Stomach smooth muscle (tissue), 2 donors: ENCODE data around the gene FBXW5.

Experiments used
- H3K27ac ChIP-seq: one replicate; pipeline ENCODE4 v1.7.0; 2013; ENCODE audit warnings: mild to moderate bottlenecking, low read length, inconsistent platforms
- H3K27me3 ChIP-seq, 2 donors: one replicate each; pipeline ENCODE4 v1.7.0; 2013; ENCODE audit warnings: low read length in 2 of 2; ENCODE audit not compliant: insufficient read depth in 2 of 2, control insufficient read depth in 1 of 2
- H3K36me3 ChIP-seq, 2 donors: one replicate each; pipeline ENCODE4 v1.7.0; 2013; ENCODE audit warnings: low read length in 2 of 2; ENCODE audit not compliant: control insufficient read depth in 2 of 2, insufficient read depth in 2 of 2
- H3K4me1 ChIP-seq: one replicate; pipeline ENCODE4 v1.7.0; 2013; ENCODE audit warnings: low read length; ENCODE audit not compliant: control insufficient read depth, insufficient read depth
- H3K4me3 ChIP-seq, 2 donors: one replicate each; pipeline ENCODE4 v1.7.0; 2013; ENCODE audit warnings: low read length in 2 of 2
- H3K9ac ChIP-seq, 2 donors: one replicate each; pipeline ENCODE4 v1.7.0; 2013; ENCODE audit warnings: low read length in 2 of 2, mild to moderate bottlenecking in 1 of 2
- H3K9me3 ChIP-seq, 2 donors: one replicate each; pipeline ENCODE4 v1.7.0; 2013; ENCODE audit warnings: low read length in 2 of 2; ENCODE audit not compliant: control insufficient read depth in 2 of 2
- donor health status: healthy.
- donor health status: Pancreatic carcinoma.

FBXW5 gene

GRCh38 chr9:136926154-136926704 is 18.3 kb downstream of the FBXW5 start:
- no peak overlapping the region for H3K4me3 ChIP-seq
- peaks cover 3% of the 10 kb centered on the region for H3K4me1 ChIP-seq
- no peak overlapping the region for H3K9ac ChIP-seq
- H3K27me3 ChIP-seq = no peaks in the 10 kb centered on the region
- no peaks in the 10 kb centered on the region for H3K9me3 ChIP-seq
- H3K27ac ChIP-seq = no peak overlapping the region
- peaks cover 0 to 12% of the 10 kb centered on the region in 2 donors for H3K36me3 ChIP-seq

DNA sequence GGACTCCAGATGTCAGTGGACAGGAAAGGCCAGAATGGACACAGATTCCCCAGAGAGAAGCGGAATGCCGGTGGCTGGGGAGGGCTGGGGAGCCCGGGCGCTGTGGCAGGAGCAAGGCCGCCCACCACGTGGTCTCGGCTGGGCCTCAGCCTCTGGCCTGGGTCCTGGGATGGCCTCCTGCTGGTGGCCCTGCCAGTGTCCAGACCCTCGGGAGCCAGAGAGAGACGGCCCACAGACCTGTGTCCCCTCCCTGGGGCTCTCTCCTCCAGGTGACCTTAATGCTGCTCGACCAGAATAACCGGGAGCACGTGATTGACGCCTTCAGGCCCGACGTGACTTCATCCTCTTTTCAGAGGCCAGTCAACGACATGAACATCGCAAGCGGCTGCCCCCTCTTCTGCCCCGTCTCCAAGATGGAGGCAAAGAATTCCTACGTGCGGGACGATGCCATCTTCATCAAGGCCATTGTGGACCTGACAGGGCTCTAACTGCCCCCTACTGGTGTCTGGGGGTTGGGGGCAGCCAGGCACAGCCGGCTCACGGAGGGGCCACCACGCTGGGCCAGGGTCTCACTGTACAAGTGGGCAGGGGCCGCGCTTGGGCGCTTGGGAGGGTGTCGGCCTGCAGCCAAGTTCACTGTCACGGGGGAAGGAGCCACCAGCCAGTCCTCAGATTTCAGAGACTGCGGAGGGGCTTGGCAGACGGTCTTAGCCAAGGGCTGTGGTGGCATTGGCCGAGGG is 19.0 kb downstream of the FBXW5 start:
- Histone ChIP-seq H3K36me3 (peaks cover 6 to 18% of the 10 kb centered on the region in 2 donors), H3K9ac (no peak overlapping the region), H3K27ac (no peak overlapping the region), H3K4me1 (peaks cover 3% of the 10 kb centered on the region), H3K4me3 (no peak overlapping the region), H3K27me3 (no peaks in the 10 kb centered on the region), H3K9me3 (no peaks in the 10 kb centered on the region)

- Histone ChIP-seq H3K27ac (no peak overlapping the region), H3K27me3 (no peaks in the 10 kb centered on the region), H3K9me3 (no peaks in the 10 kb centered on the region), H3K4me3 (no peak overlapping the region), H3K36me3 (peaks cover 9 to 29% of the 10 kb centered on the region in 2 donors), H3K9ac (no peak overlapping the region), H3K4me1 (peaks cover 3% of the 10 kb centered on the region)
Observed at GRCh38 chr9:136923881-136924280, 20.7 kb downstream of the FBXW5 start.

- no peak overlapping the region for H3K9ac ChIP-seq
Observed at GRCh38 chr9:136922540-136922939, 22.0 kb downstream of the FBXW5 start.

GRCh38 chr9:136921718-136922117 is 22.8 kb downstream of the FBXW5 start:
- Histone ChIP-seq H3K27ac (no peak overlapping the region), H3K4me3 (no peak overlapping the region), H3K9ac (no peak overlapping the region), H3K27me3 (no peaks in the 10 kb centered on the region), H3K36me3 (peaks cover 9 to 31% of the 10 kb centered on the region in 2 donors), H3K4me1 (no peaks in the 10 kb centered on the region), H3K9me3 (no peaks in the 10 kb centered on the region)

More at GRCh38 chr9:136922540-136922939, 22.0 kb downstream of the FBXW5 start:
- no peaks in the 10 kb centered on the region for H3K4me1 ChIP-seq
- no peak overlapping the region for H3K27ac ChIP-seq
- no peaks in the 10 kb centered on the region for H3K9me3 ChIP-seq
- no peak overlapping the region for H3K4me3 ChIP-seq
- H3K36me3 ChIP-seq = peaks cover 9 to 32% of the 10 kb centered on the region in 2 donors
- no peaks in the 10 kb centered on the region for H3K27me3 ChIP-seq

GRCh38 chr9:136921307-136921706 is 23.2 kb downstream of the FBXW5 start:
- Histone ChIP-seq H3K4me1 (no peaks in the 10 kb centered on the region), H3K9me3 (no peaks in the 10 kb centered on the region), H3K27ac (no peak overlapping the region), H3K4me3 (no peak overlapping the region), H3K36me3 (peaks cover 9 to 35% of the 10 kb centered on the region in 2 donors), H3K9ac (no peak overlapping the region), H3K27me3 (no peaks in the 10 kb centered on the region)

DNA sequence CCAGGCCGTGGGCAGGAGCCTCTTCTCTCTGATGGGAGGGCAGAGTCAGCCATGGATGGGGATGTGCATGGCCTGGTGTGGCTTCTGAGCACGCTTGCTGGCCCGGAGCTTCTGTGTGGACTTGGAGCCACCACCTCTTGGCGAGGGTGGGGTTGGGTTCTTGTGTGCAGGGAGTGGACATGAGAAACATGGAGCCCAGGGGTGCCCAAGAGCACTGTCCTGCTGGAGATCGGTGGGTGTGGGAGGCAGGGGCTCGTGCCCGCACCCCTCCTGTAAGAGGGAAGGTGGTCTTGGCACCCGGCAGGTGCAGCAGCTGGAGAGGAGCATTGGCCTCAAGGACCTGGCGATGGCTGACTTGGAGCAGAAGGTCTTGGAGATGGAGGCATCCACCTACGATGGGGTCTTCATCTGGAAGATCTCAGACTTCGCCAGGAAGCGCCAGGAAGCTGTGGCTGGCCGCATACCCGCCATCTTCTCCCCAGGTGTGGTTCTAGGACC is 23.8 kb downstream of the FBXW5 start:
- H3K36me3 ChIP-seq = peaks cover 12 to 34% of the 10 kb centered on the region in 2 donors
- H3K9ac ChIP-seq = no peak overlapping the region
- H3K9me3 ChIP-seq = no peaks in the 10 kb centered on the region
- no peaks in the 10 kb centered on the region for H3K4me1 ChIP-seq
- H3K27me3 ChIP-seq = no peaks in the 10 kb centered on the region
- H3K4me3 ChIP-seq = no peak overlapping the region
- H3K27ac ChIP-seq = no peak overlapping the region

- Histone ChIP-seq H3K27me3 (no peaks in the 10 kb centered on the region), H3K27ac (no peak overlapping the region), H3K4me1 (no peaks in the 10 kb centered on the region), H3K4me3 (no peak overlapping the region), H3K9ac (no peak overlapping the region), H3K9me3 (no peaks in the 10 kb centered on the region), H3K36me3 (peaks cover 12 to 34% of the 10 kb centered on the region in 2 donors)
Observed at GRCh38 chr9:136920069-136920468, 24.5 kb downstream of the FBXW5 start.

DNA sequence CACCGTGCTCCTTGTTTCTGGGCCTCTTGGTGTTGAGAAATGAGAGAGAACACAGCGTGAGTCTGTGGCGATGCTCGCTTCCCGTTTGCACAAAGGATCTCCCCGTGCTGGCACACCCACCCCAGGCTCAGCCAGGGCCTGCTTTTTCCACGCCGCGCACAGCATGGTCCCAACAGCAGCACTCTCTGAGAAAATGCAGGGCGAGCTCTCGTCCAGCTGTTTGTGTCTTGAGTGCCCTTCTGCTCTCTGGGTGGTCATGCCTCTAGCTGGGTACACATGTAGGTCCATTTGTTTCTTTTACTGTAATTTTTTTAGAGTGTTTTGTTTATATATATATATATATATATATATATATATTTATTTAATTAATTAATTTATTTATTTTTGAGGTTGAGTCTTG is 26.6 kb downstream of the FBXW5 start:
- peaks cover 12 to 38% of the 10 kb centered on the region in 2 donors for H3K36me3 ChIP-seq
- H3K4me3 ChIP-seq = no peak overlapping the region

GRCh38 chr9:136916330-136917184 is 28.0 kb downstream of the FBXW5 start:
- Histone ChIP-seq H3K4me3 (no peak overlapping the region), H3K27ac (no peak overlapping the region), H3K9me3 (no peaks in the 10 kb centered on the region), H3K4me1 (no peaks in the 10 kb centered on the region), H3K9ac (no peak overlapping the region), H3K36me3 (peaks cover 12 to 38% of the 10 kb centered on the region in 2 donors), H3K27me3 (no peaks in the 10 kb centered on the region)

More for the DNA sequence above, 26.6 kb downstream of the FBXW5 start:
- H3K9me3 ChIP-seq = no peaks in the 10 kb centered on the region
- no peak overlapping the region for H3K27ac ChIP-seq
- no peak overlapping the region for H3K9ac ChIP-seq
- no peaks in the 10 kb centered on the region for H3K4me1 ChIP-seq
- no peaks in the 10 kb centered on the region for H3K27me3 ChIP-seq
